Esophagus muscularis mucosa (tissue), 4 donors: ENCODE data around the gene TAGLN. TPM values are rescaled to one million over a fixed set of nuclear protein-coding genes. Genes with fewer than 3 reads are reported as not detected.

Source experiments
- DNase-seq: peaks from one replicate; pipeline ENCODE4 v3.0.0-alpha.2; 2017; ENCODE audit errors: extremely low spot score
- H3K27ac ChIP-seq, 4 donors: fragments of 200-600 bp; sonication (generic); replicated peaks in 1 of 4; 1 replicate in 3 of 4; 2 replicates in 1 of 4; pipeline ENCODE4 v1.5.1; 2016 to 2019; ENCODE audit warnings: mild to moderate bottlenecking in 1 of 4
- H3K27me3 ChIP-seq, 4 donors: fragments of 200-600 bp; sonication (generic); one replicate each; pipeline versions ENCODE4 v1.5.1 to v1.6.0; 2016 to 2019
- H3K36me3 ChIP-seq, 4 donors: fragments of 200-600 bp; sonication (generic); one replicate each; pipeline ENCODE4 v1.5.1; 2016 to 2019
- H3K4me1 ChIP-seq, 4 donors: fragments of 200-600 bp; sonication (generic); one replicate each; pipeline ENCODE4 v1.5.1; 2016 to 2019
- H3K4me3 ChIP-seq, 4 donors: fragments of 200-600 bp; sonication (generic); 1 replicate in 2 of 4; 2 replicates in 2 of 4; pipeline ENCODE4 v1.5.1; 2016 to 2019; ENCODE audit warnings: mild to moderate bottlenecking in 4 of 4, moderate library complexity in 1 of 4
- H3K9me3 ChIP-seq, 4 donors: fragments of 200-600 bp; sonication (generic); 1 replicate in 3 of 4; 2 replicates in 1 of 4; pipeline ENCODE4 v1.5.1; 2016 to 2019
- EP300 ChIP-seq: sonication (generic); formaldehyde crosslinking; IDR thresholded peaks from one replicate; pipeline ENCODE4 v1.6.1; 2017; ENCODE audit warnings: antibody characterized with exemption
- POLR2A ChIP-seq: fragments of 450-650 bp; IDR thresholded peaks from one replicate; pipeline ENCODE4 v1.6.1; 2017; ENCODE audit warnings: antibody characterized with exemption, moderate library complexity, mild to moderate bottlenecking, low read depth
- POLR2AphosphoS5 ChIP-seq, 2 donors: sonication (generic); formaldehyde crosslinking; IDR thresholded peaks; one replicate each; pipeline ENCODE4 v1.6.1; 2017; ENCODE audit warnings: antibody characterized with exemption in 2 of 2
- WGBS: methylation state at CpG from one replicate; pipeline ENCODE4 v1.1.5; 2018; 5-methylcytosine and 5-hydroxymethylcytosine counted together
- intact Hi-C: fragments of 100-400 bp; cut with DNase I; formaldehyde crosslinking; loops from one replicate; pipeline ENCODE4 v1.15.1; 2023
- total RNA-seq, 4 donors: library from RNA; depleted of rRNA; stranded (reverse); fragments of >200 nt; gene quantifications; one replicate each; pipeline versions ENCODE4 v1.1.0 to v1.2.1, GENCODE V29; 2016
- TF ChIP-seq, protein P1 (sequence below), 3 experiments: fragments of 200-600 bp in 2 of 3; fragments of 450-650 bp in 1 of 3; sonication (generic) in 2 of 3; IDR thresholded peaks; one replicate each; pipeline ENCODE4 v1.5.1; 2017 to 2019; ENCODE audit warnings: antibody characterized with exemption in 3 of 3, mild to moderate bottlenecking in 2 of 3, moderate library complexity in 1 of 3

Gene TAGLN
- total RNA-seq, 4 donors from 2014 or later: 12,513 to 19,293 (median 14,679) TPM

GRCh38 chr11:117230286-117230961 is 31.3 kb downstream of the TAGLN start:
- Histone ChIP-seq H3K4me1 (peaks cover 24 to 63% (median 53%) of the 10 kb centered on the region in 4 donors), H3K4me3 (peak overlapping the region; percentile 95 to 98 (median 96)), H3K27me3 (no peaks in the 10 kb centered on the region), H3K36me3 (peaks cover 33 to 45% (median 44%) of the 10 kb centered on the region in 4 donors), H3K27ac (peak overlapping the region; percentile 96 to 100 (median 98)), H3K9me3 (no peaks in the 10 kb centered on the region)
- 66% methylated on average over 12 of the region's 12 CpGs for WGBS
- intact Hi-C loops: loop anchor here (10.0 kb wide), 1 partner anchor 456 kb away; the partner anchor contains the start of gene BUD13
- TF ChIP-seq, protein P1, sequence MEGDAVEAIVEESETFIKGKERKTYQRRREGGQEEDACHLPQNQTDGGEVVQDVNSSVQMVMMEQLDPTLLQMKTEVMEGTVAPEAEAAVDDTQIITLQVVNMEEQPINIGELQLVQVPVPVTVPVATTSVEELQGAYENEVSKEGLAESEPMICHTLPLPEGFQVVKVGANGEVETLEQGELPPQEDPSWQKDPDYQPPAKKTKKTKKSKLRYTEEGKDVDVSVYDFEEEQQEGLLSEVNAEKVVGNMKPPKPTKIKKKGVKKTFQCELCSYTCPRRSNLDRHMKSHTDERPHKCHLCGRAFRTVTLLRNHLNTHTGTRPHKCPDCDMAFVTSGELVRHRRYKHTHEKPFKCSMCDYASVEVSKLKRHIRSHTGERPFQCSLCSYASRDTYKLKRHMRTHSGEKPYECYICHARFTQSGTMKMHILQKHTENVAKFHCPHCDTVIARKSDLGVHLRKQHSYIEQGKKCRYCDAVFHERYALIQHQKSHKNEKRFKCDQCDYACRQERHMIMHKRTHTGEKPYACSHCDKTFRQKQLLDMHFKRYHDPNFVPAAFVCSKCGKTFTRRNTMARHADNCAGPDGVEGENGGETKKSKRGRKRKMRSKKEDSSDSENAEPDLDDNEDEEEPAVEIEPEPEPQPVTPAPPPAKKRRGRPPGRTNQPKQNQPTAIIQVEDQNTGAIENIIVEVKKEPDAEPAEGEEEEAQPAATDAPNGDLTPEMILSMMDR (IDR thresholded peaks at IDR 0.05): no peak
- TF ChIP-seq POLR2AphosphoS5 (IDR thresholded peaks at IDR 0.05) (no peak), EP300 (no peak), POLR2A (no peak)
- DNase-seq: no peak

- peaks cover 24 to 55% (median 45%) of the 10 kb centered on the region in 4 donors for H3K4me1 ChIP-seq
- WGBS: 7% methylated on average over 14 of the region's 14 CpGs
These were observed 32.0 kb downstream of the TAGLN start for GRCh38 chr11:117230999-117231841.

DNA sequence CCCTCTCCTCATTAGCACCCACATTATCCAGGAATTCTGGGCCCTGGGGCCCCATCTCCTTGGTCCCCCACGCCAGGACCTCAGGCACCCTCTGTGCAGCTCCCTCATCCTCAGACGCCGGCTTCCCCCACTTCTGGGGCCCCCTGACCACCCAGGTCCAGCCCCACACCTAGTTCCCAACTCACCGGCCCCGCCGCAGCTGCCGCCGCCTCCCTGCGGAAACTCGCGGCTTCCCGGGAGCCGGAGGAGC is 32.6 kb downstream of the TAGLN start, which contains the start of gene PCSK7:
TSS of gene PCSK7 (minus strand) at position 232 of the 250 bp plus-strand sequence. CDS start 2,229 bp downstream, outside the sequence.
- no peak for DNase-seq
- Histone ChIP-seq H3K27me3 (no peaks in the 10 kb centered on the region), H3K4me1 (peaks cover 24 to 49% (median 42%) of the 10 kb centered on the region in 4 donors), H3K9me3 (no peaks in the 10 kb centered on the region), H3K27ac (peak within 1 kb of the TSS; percentile 96 to 100 (median 98)), H3K36me3 (peaks cover 32 to 44% (median 39%) of the 10 kb centered on the region in 4 donors), H3K4me3 (peak within 1 kb of the TSS; percentile 95 to 98 (median 96))
- WGBS: 0% methylated on average over 3 of the region's 13 CpGs
- intact Hi-C loops: loop anchor here (10.0 kb wide), 1 partner anchor 457 kb away; the partner anchor contains the start of gene BUD13
- TF ChIP-seq, protein P1 (IDR thresholded peaks at IDR 0.05): no peak
- TF ChIP-seq POLR2A (no peak), EP300 (no peak), POLR2AphosphoS5 (IDR thresholded peaks at IDR 0.05) (peak in 1 of 2 donors; percentile 77)

More at GRCh38 chr11:117230999-117231841, 32.0 kb downstream of the TAGLN start:
- peak overlapping the region; percentile 95 to 98 (median 96) for H3K4me3 ChIP-seq
- H3K9me3 ChIP-seq: no peaks in the 10 kb centered on the region
- no peak for DNase-seq
- peak overlapping the region; percentile 96 to 100 (median 98) for H3K27ac ChIP-seq
- intact Hi-C loops: loop anchor here (10.0 kb wide), 1 partner anchor 456 kb away; the partner anchor contains the start of gene BUD13
- H3K27me3 ChIP-seq: no peaks in the 10 kb centered on the region
- TF ChIP-seq, protein P1 (IDR thresholded peaks at IDR 0.05): no peak
- no peak for TF ChIP-seq POLR2AphosphoS5 (IDR thresholded peaks at IDR 0.05)
- TF ChIP-seq EP300: no peak
- peaks cover 33 to 45% (median 40%) of the 10 kb centered on the region in 4 donors for H3K36me3 ChIP-seq

DNA sequence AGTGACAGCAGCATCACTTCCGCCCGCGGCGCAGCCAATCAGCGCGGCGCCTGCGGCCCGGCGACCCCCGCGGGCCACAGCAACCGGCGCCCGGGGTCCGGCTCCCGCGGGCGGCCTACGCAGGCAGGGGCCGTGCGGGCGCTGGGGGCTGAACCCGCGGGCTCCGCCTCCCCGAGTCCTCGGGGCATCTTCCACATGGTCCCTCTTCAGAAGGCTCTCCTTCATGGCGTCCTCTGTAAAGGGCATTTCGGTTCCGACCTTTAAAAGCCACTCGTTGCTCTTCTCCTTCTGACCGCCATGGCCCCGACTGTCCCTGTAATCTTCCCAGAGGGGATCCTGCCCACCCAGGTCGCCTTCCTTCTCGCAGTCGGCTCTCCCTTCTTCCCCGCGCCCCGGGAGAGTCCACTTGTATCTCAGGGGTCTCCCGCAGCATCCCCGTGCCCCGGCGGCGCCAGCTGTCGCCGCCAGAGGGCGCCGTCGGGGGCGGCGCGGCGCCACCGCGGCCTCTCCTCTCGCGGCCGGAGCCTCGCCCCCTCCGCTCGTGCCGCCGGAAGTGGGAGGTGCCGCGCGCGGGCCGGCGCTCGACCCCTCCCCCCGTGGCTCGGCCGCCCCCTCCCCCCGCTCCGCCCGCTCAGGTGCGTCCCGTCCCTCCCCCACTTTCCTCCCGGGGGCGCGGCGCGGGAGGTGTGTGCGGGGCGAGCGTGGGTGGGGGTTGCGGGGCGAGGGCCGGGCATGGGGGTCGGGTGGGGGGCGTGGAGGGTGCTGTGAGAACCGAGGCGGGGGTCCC is 33.1 kb downstream of the TAGLN start, which contains the start of gene RNF214:
TSS of gene RNF214 (plus strand) at position 580 of the 787 bp plus-strand sequence. CDS start 1,602 bp downstream, outside the sequence.
- Histone ChIP-seq H3K27me3 (no peaks in the 10 kb centered on the region), H3K36me3 (peaks cover 27 to 39% (median 34%) of the 10 kb centered on the region in 4 donors), H3K27ac (peak within 1 kb of the TSS; percentile 96 to 100 (median 98)), H3K4me3 (peak within 1 kb of the TSS; percentile 95 to 98 (median 96)), H3K4me1 (peaks cover 24 to 48% (median 40%) of the 10 kb centered on the region in 4 donors), H3K9me3 (no peaks in the 10 kb centered on the region)
- intact Hi-C loops: loop anchor here (10.0 kb wide), 1 partner anchor 457 kb away; the partner anchor contains the start of gene BUD13
- DNase-seq: peak; percentile 93
- 0% methylated on average over 13 of the region's 94 CpGs for WGBS
- TF ChIP-seq EP300: no peak
- peak; percentile 37 to 78 for TF ChIP-seq POLR2AphosphoS5 (IDR thresholded peaks at IDR 0.05)
- peak; percentile 58 for TF ChIP-seq POLR2A
- TF ChIP-seq, protein P1 (IDR thresholded peaks at IDR 0.05): peak in 2 of 3 experiments; percentile 94 to 98
